GM18505 (cell line): Measurements from ENCODE around the gene GALNT7.
"Not testable (repeated sequence)": the region's sequence is repeated elsewhere in the genome, so short reads cannot be mapped to it uniquely, and the experiment has no call there.

Experiments used
- ATAC-seq: cut with Tn5 transposase; IDR thresholded peaks from one replicate; pipeline ENCODE4 v1.9.1; 2021; ENCODE audit not compliant: unreplicated experiment
- POLR2A ChIP-seq: IDR thresholded peaks from 4 replicates; pipeline ENCODE4 v1.6.1; 2011; ENCODE audit warnings: borderline replicate concordance; ENCODE audit not compliant: insufficient read depth, insufficient read length; ENCODE audit errors: extremely low read depth

GALNT7 gene

GRCh38 chr4:173218411-173219125 lies 50.0 kb downstream of the GALNT7 start:
- no peak for ATAC-seq
- TF ChIP-seq POLR2A, result no peak

GRCh38 chr4:173219126-173219437 lies 50.5 kb downstream of the GALNT7 start:
- ATAC-seq, result not testable (repeated sequence)

GRCh38 chr4:173223743-173224142 lies 55.1 kb downstream of the GALNT7 start:
- TF ChIP-seq POLR2A, result no peak
- no peak for ATAC-seq

GRCh38 chr4:173226401-173226888 lies 57.8 kb downstream of the GALNT7 start:
- ATAC-seq, result no peak
- TF ChIP-seq POLR2A, result no peak

- ATAC-seq, result no peak
- TF ChIP-seq POLR2A, result no peak
Observed at GRCh38 chr4:173227756-173228155, 59.1 kb downstream of the GALNT7 start.

GRCh38 chr4:173230062-173230461 lies 61.5 kb downstream of the GALNT7 start:
- no peak for TF ChIP-seq POLR2A
- ATAC-seq, result no peak

GRCh38 chr4:173231916-173232315 lies 63.3 kb downstream of the GALNT7 start:
- no peak for TF ChIP-seq POLR2A
- ATAC-seq, result peak; percentile 77

GRCh38 chr4:173233857-173234256 lies 65.2 kb downstream of the GALNT7 start:
- no peak for TF ChIP-seq POLR2A
- no peak for ATAC-seq

- ATAC-seq, result no peak
- no peak for TF ChIP-seq POLR2A
Observed at GRCh38 chr4:173235050-173235449, 66.4 kb downstream of the GALNT7 start.

GRCh38 chr4:173236301-173236700 lies 67.7 kb downstream of the GALNT7 start:
- TF ChIP-seq POLR2A, result no peak
- ATAC-seq, result no peak

GRCh38 chr4:173237152-173237551 lies 68.5 kb downstream of the GALNT7 start:
- ATAC-seq, result no peak
- no peak for TF ChIP-seq POLR2A

GRCh38 chr4:173237762-173238161 lies 69.2 kb downstream of the GALNT7 start:
- no peak for ATAC-seq

GRCh38 chr4:173240696-173241095 lies 72.1 kb downstream of the GALNT7 start:
- ATAC-seq, result no peak
- no peak for TF ChIP-seq POLR2A

More at GRCh38 chr4:173237762-173238161, 69.2 kb downstream of the GALNT7 start:
- TF ChIP-seq POLR2A, result no peak

GRCh38 chr4:173242466-173243250 lies 74.0 kb downstream of the GALNT7 start:
- ATAC-seq, result no peak
- no peak for TF ChIP-seq POLR2A
